SK-N-SH (cell line): ENCODE data around the gene PODNL1. TPM values are rescaled to one million over a fixed set of nuclear protein-coding genes. Genes with fewer than 3 reads are reported as not detected.

ENCODE experiments used
- CTCF ChIA-PET: fragments of 300-600, 350-600 bp; formaldehyde crosslinking; extraction: SDS; loops from one replicate; lab custom pipeline; 2021; lab: Yijun Ruan, JAX
- POLR2A ChIA-PET: fragments of 350-600 bp; sonication (Branson Sonifier 250); formaldehyde crosslinking; extraction: SDS; loops from one replicate; lab custom pipeline; 2020; ENCODE audit warnings: antibody characterized with exemption, inconsistent platforms; lab: Yijun Ruan, JAX
- DNase-seq: peaks from one replicate; pipeline ENCODE4 v3.0.0; 2012
- H2AFZ ChIP-seq: fragments of 200-600 bp; sonication (generic); 2 replicates; pipeline ENCODE4 v1.8.1; 2016; ENCODE audit warnings: antibody characterized with exemption, mild to moderate bottlenecking, low read depth
- H3F3A ChIP-seq: fragments of 200-600 bp; sonication (generic); replicated peaks from 2 replicates; pipeline ENCODE3; 2016; ENCODE audit warnings: antibody characterized with exemption, mild to moderate bottlenecking; ENCODE audit not compliant: insufficient read depth
- H3K27ac ChIP-seq, 2 experiments: fragments of 200-500 bp in 1 of 2; fragments of 200-600 bp in 1 of 2; sonication (Bioruptor generic) in 1 of 2; sonication (generic), shearing (Covaris generic) in 1 of 2; 2 replicates each; pipeline versions ENCODE4 v1.5.1 to v1.6.1; 2014 to 2016; ENCODE audit warnings: low read depth in 2 of 2, inconsistent platforms in 1 of 2, low read length in 1 of 2, mild to moderate bottlenecking in 1 of 2, mixed read lengths in 1 of 2
- H3K27me3 ChIP-seq: fragments of 200-600 bp; sonication (generic), shearing (Covaris generic); 2 replicates; pipeline ENCODE4 v1.6.1; 2016; ENCODE audit warnings: mixed run types; ENCODE audit not compliant: insufficient read depth
- H3K36me3 ChIP-seq, 2 experiments: fragments of 200-500 bp in 1 of 2; fragments of 200-600 bp in 1 of 2; sonication (Bioruptor generic) in 1 of 2; sonication (generic) in 1 of 2; replicated peaks in 1 of 2; 2 replicates each; pipeline versions ENCODE3 to v1.5.1; 2014 to 2016; ENCODE audit warnings: low read length in 1 of 2, mild to moderate bottlenecking in 1 of 2; ENCODE audit not compliant: insufficient read depth in 2 of 2, control insufficient read depth in 1 of 2
- H3K4me1 ChIP-seq, 2 experiments: fragments of 200-500 bp in 1 of 2; fragments of 200-600 bp in 1 of 2; sonication (Bioruptor generic) in 1 of 2; sonication (generic), shearing (Covaris generic) in 1 of 2; 2 replicates each; pipeline versions ENCODE4 v1.5.1 to v1.6.1; 2014 to 2016; ENCODE audit warnings: low read depth in 1 of 2, low read length in 1 of 2, mixed run types in 1 of 2; ENCODE audit not compliant: insufficient read depth in 2 of 2, control insufficient read depth in 1 of 2
- H3K4me2 ChIP-seq: fragments of 200-600 bp; sonication (generic), shearing (Covaris generic); 2 replicates; pipeline ENCODE4 v1.6.1; 2017; ENCODE audit warnings: mixed run types
- H3K4me3 ChIP-seq, 2 experiments: fragments of 200-500 bp in 1 of 2; fragments of 200-600 bp in 1 of 2; sonication (Bioruptor generic) in 1 of 2; sonication (generic), shearing (Covaris generic) in 1 of 2; 2 replicates each; pipeline versions ENCODE4 v1.5.1 to v1.8.1; 2014 to 2016; ENCODE audit warnings: low read depth in 2 of 2, inconsistent platforms in 1 of 2, low read length in 1 of 2, mild to moderate bottlenecking in 1 of 2, mixed read lengths in 1 of 2, moderate library complexity in 1 of 2
- H3K79me2 ChIP-seq: fragments of 200-600 bp; sonication (generic); 2 replicates; pipeline ENCODE4 v1.8.1; 2017; ENCODE audit warnings: mild to moderate bottlenecking; ENCODE audit not compliant: insufficient read depth
- H3K9ac ChIP-seq: fragments of 200-600 bp; sonication (generic); 2 replicates; pipeline ENCODE4 v1.6.1; 2017; ENCODE audit warnings: mixed run types
- H3K9me2 ChIP-seq: fragments of 200-600 bp; sonication (generic); 2 replicates; pipeline ENCODE4 v1.6.1; 2017; ENCODE audit warnings: mixed run types
- H3K9me3 ChIP-seq: fragments of 200-600 bp; sonication (generic); 2 replicates; pipeline ENCODE4 v1.6.1; 2017; ENCODE audit warnings: mixed run types, mild to moderate bottlenecking, moderate library complexity
- H4K20me1 ChIP-seq: fragments of 200-600 bp; sonication (generic); 2 replicates; pipeline ENCODE4 v1.6.1; 2017; ENCODE audit warnings: mild to moderate bottlenecking, mixed run types; ENCODE audit not compliant: insufficient read depth
- ELF1 ChIP-seq: IDR thresholded peaks from 2 replicates; pipeline ENCODE4 v1.4.0; 2012
- EZH2phosphoT487 ChIP-seq: fragments of 200-600 bp; sonication (generic); IDR thresholded peaks from 2 replicates; pipeline ENCODE4 v1.6.1; 2017; ENCODE audit warnings: low read depth, mixed run types, mild to moderate bottlenecking, antibody characterized with exemption, moderate library complexity, borderline replicate concordance
- FOSL2 ChIP-seq: IDR thresholded peaks from 2 replicates; pipeline ENCODE4 v1.4.0; 2012; ENCODE audit warnings: low read depth, mild to moderate bottlenecking, moderate library complexity, borderline replicate concordance
- FOXJ3 ChIP-seq: sonication (generic); formaldehyde crosslinking; IDR thresholded peaks from 2 replicates; pipeline ENCODE4 v1.5.1; 2020; ENCODE audit warnings: mild to moderate bottlenecking, missing genetic modification reagents
- GABPA ChIP-seq: IDR thresholded peaks from 2 replicates; pipeline ENCODE4 v1.4.0; 2012; ENCODE audit warnings: low read depth, mild to moderate bottlenecking
- GATA2 ChIP-seq: sonication (generic); formaldehyde crosslinking; IDR thresholded peaks from 2 replicates; pipeline ENCODE4 v1.5.0; 2020; ENCODE audit warnings: mild to moderate bottlenecking, missing genetic modification reagents
- MEF2A ChIP-seq: IDR thresholded peaks from 2 replicates; pipeline ENCODE4 v1.4.0; 2012; ENCODE audit warnings: low read depth, borderline replicate concordance
- MXI1 ChIP-seq: IDR thresholded peaks from 2 replicates; pipeline ENCODE4 v1.6.1; 2012; ENCODE audit warnings: mild to moderate bottlenecking, low read depth, low read length, improper control_type of control experiment
- POLR2AphosphoS5 ChIP-seq: IDR thresholded peaks from 2 replicates; pipeline ENCODE4 v1.6.1; 2012; ENCODE audit warnings: low read depth, low read length
- RCOR1 ChIP-seq: fragments of 150-350 bp; IDR thresholded peaks from 2 replicates; pipeline ENCODE4 v1.6.1; 2017; ENCODE audit warnings: antibody characterized with exemption, low read length
- TCF12 ChIP-seq: IDR thresholded peaks from 2 replicates; pipeline ENCODE4 v1.4.0; 2012
- TEAD4 ChIP-seq: IDR thresholded peaks from 2 replicates; pipeline ENCODE4 v1.4.0; 2012; ENCODE audit warnings: mild to moderate bottlenecking, borderline replicate concordance; ENCODE audit not compliant: insufficient read depth
- ZBTB33 ChIP-seq: IDR thresholded peaks from 2 replicates; pipeline ENCODE4 v1.4.0; 2012; ENCODE audit warnings: low read depth, borderline replicate concordance
- WGBS: methylation state at CpG from one replicate; pipeline ENCODE4 v1.1.6; 2017; ENCODE audit warnings: low lambda C conversion rate; 5-methylcytosine and 5-hydroxymethylcytosine counted together
- polyA plus RNA-seq, 3 experiments: library from polyadenylated mRNA; depleted of rRNA; stranded (reverse); fragments of >200 nt; gene quantifications; 2 replicates each; pipeline ENCODE4 v1.2.3, GENCODE V29; 2012
- TF ChIP-seq, protein P1 (sequence below): IDR thresholded peaks from 2 replicates; pipeline ENCODE4 v1.4.0; 2012; ENCODE audit warnings: low read depth, borderline replicate concordance
- TF ChIP-seq, protein P2 (sequence below): fragments of 150-350 bp; IDR thresholded peaks from 2 replicates; pipeline ENCODE4 v1.6.1; 2016; ENCODE audit warnings: mild to moderate bottlenecking, low read depth, low read length

Gene PODNL1
- polyA plus RNA-seq, 1 of the 3 experiments (the other 2 are of a cell fraction), result 7.5 TPM

GRCh38 chr19:13914777-13915176, 23.4 kb downstream of the PODNL1 start:
- Histone ChIP-seq H2AFZ (no peak overlapping the region), H3K9me2 (no peaks in the 10 kb centered on the region), H3K4me2 (no peak overlapping the region), H3K27ac (no peak overlapping the region), H3K27me3 (no peaks in the 10 kb centered on the region)
- POLR2A ChIA-PET, result interaction anchor here (0.5 to 0.9 kb wide), 2 partner anchors 12 to 114 kb away, joined by 3 to 4 read pairs; no protein-coding TSS in a partner anchor
- no peak for TF ChIP-seq RCOR1
- no peak for TF ChIP-seq TEAD4
- TF ChIP-seq POLR2AphosphoS5, result no peak
- TF ChIP-seq ZBTB33, result no peak
- no peak for TF ChIP-seq FOSL2
- TF ChIP-seq, protein P1, sequence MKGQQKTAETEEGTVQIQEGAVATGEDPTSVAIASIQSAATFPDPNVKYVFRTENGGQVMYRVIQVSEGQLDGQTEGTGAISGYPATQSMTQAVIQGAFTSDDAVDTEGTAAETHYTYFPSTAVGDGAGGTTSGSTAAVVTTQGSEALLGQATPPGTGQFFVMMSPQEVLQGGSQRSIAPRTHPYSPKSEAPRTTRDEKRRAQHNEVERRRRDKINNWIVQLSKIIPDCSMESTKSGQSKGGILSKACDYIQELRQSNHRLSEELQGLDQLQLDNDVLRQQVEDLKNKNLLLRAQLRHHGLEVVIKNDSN, result no peak
- no peak for TF ChIP-seq GATA2 (CRISPR knock-in tag)
- TF ChIP-seq EZH2phosphoT487, result no peak
- TF ChIP-seq, all 33 proteins: peak for 0
- no peaks in the 10 kb centered on the region for H3F3A ChIP-seq
- no peaks in the 10 kb centered on the region for H4K20me1 ChIP-seq
- no peak overlapping the region for H3K9ac ChIP-seq
- WGBS, result 96% methylated on average over 3 of the region's 3 CpGs
- CTCF ChIA-PET, result interaction anchor here (1.0 kb wide), 1 partner anchor 144 kb away, joined by 5 read pairs; no protein-coding TSS in a partner anchor
- no peak for DNase-seq
- H3K4me3 ChIP-seq, result no peak overlapping the region
- no peaks in the 10 kb centered on the region for H3K79me2 ChIP-seq
- no peaks in the 10 kb centered on the region for H3K4me1 ChIP-seq
- no peaks in the 10 kb centered on the region for H3K9me3 ChIP-seq
- H3K36me3 ChIP-seq, result peaks cover 3 to 19% of the 10 kb centered on the region in 2 experiments

GRCh38 chr19:13913352-13913751, 24.9 kb downstream of the PODNL1 start:
- no peak overlapping the region for H3K4me3 ChIP-seq
- no peak for TF ChIP-seq MXI1
- TF ChIP-seq, protein P2, sequence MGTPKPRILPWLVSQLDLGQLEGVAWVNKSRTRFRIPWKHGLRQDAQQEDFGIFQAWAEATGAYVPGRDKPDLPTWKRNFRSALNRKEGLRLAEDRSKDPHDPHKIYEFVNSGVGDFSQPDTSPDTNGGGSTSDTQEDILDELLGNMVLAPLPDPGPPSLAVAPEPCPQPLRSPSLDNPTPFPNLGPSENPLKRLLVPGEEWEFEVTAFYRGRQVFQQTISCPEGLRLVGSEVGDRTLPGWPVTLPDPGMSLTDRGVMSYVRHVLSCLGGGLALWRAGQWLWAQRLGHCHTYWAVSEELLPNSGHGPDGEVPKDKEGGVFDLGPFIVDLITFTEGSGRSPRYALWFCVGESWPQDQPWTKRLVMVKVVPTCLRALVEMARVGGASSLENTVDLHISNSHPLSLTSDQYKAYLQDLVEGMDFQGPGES, result no peak
- TF ChIP-seq, protein P1, result no peak
- TF ChIP-seq MEF2A, result no peak
- no peak for TF ChIP-seq FOXJ3 (CRISPR knock-in tag)
- no peak for TF ChIP-seq ELF1
- no peak for TF ChIP-seq POLR2AphosphoS5
- TF ChIP-seq TCF12, result no peak
- no peak for TF ChIP-seq GABPA

More at GRCh38 chr19:13913352-13913751, 24.9 kb downstream of the PODNL1 start:
- Histone ChIP-seq H3K9ac (no peak overlapping the region), H3F3A (no peaks in the 10 kb centered on the region), H3K9me3 (no peaks in the 10 kb centered on the region), H3K36me3 (peaks cover 3 to 15% of the 10 kb centered on the region in 2 experiments), H3K4me1 (no peaks in the 10 kb centered on the region), H3K79me2 (no peaks in the 10 kb centered on the region), H3K27me3 (no peaks in the 10 kb centered on the region), H2AFZ (no peak overlapping the region), H3K27ac (no peak overlapping the region), H3K4me2 (no peak overlapping the region), H3K9me2 (no peaks in the 10 kb centered on the region), H4K20me1 (no peaks in the 10 kb centered on the region)
- 78% methylated on average over 14 of the region's 17 CpGs for WGBS
- peak; percentile 53 for DNase-seq
- CTCF ChIA-PET, result no interaction called here
- POLR2A ChIA-PET, result interaction anchor here (1.1 kb wide), 1 partner anchor 72 kb away, joined by 3 read pairs; no protein-coding TSS in a partner anchor
